Tibial nerve (tissue), 4 donors: ENCODE results near the gene PRKAR1A.

Experiments
- CTCF ChIP-seq, 5 experiments: fragments of 200-600 bp in 3 of 5; fragments of 450-650 bp in 2 of 5; sonication (generic) in 3 of 5; IDR thresholded peaks; one replicate each; pipeline ENCODE4 v1.5.1; 2016 to 2019; ENCODE audit warnings: antibody characterized with exemption in 5 of 5, mild to moderate bottlenecking in 3 of 5, moderate library complexity in 2 of 5
- EP300 ChIP-seq, 2 donors: sonication (generic); formaldehyde crosslinking; IDR thresholded peaks; one replicate each; pipeline ENCODE4 v1.6.1; 2017; ENCODE audit warnings: antibody characterized with exemption in 2 of 2, mild to moderate bottlenecking in 1 of 2

GRCh38 chr17:68570526-68570925, 58.3 kb downstream of the PRKAR1A start:
- TF ChIP-seq EP300 (IDR thresholded peaks at IDR 0.05) (no peak), CTCF (IDR thresholded peaks at IDR 0.05) (no peak)
